ENCODE data around the gene SERAC1. TPM values are rescaled to one million over a fixed set of nuclear protein-coding genes. Genes with fewer than 3 reads are reported as not detected.

Gene SERAC1
- total and polyA plus RNA-seq, 4 donors = 2.0 to 4.4 (median 2.3) TPM

- TF ChIP-seq REST (IDR thresholded peaks at IDR 0.05) (no peak), FOXA1 (IDR thresholded peaks at IDR 0.05) (no peak), GABPA (IDR thresholded peaks at IDR 0.05 in 1 of 2, conservative IDR thresholded peaks at IDR 0.05 in 1 of 2) (no peak)
Observed at GRCh38 chr6:158174024-158174423, 6.0 kb upstream of the SERAC1 start (continued).

DNA sequence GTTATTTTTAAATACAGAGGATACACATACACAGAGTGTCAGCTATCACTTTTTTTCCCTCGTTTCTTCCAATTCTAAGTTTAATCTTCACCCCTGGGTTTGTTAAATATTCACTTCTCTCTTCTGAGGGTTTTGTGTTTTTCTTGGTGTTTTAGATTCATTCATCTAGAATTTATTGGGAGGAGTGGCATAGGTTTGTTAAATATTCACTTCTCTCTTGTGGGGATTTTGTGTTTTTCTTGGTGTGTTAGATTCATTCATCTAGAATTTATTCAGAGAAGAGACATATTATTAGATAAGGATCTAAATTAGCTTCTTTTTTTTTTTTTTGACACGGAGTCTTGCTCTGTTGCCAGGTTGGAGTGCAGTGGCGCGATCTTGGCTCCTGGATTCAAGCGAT is 3.9 kb upstream of the SERAC1 start:
- H3K27ac ChIP-seq (ENCODE audit: low read depth in 1 of 2, low read length in 2 of 2) = no peak overlapping the region
- no peak overlapping the region for H3K4me3 ChIP-seq (ENCODE audit: low read depth in 1 of 3, low read length in 3 of 3)
- peaks cover 0 to 11% (median 5%) of the 10 kb centered on the region in 4 donors for H3K4me1 ChIP-seq (ENCODE audit: control insufficient read depth in 4 of 4, insufficient read depth in 4 of 4, low read length in 3 of 4)
- TF ChIP-seq CTCF (IDR thresholded peaks at IDR 0.05; ENCODE audit: low read depth, low read length, missing input control) (no peak), FOXA1 (IDR thresholded peaks at IDR 0.05) (no peak), REST (IDR thresholded peaks at IDR 0.05) (no peak), ATF3 (IDR thresholded peaks at IDR 0.05) (no peak), GABPA (IDR thresholded peaks at IDR 0.05 in 1 of 2, conservative IDR thresholded peaks at IDR 0.05 in 1 of 2) (no peak), TAF1 (conservative IDR thresholded peaks at IDR 0.05) (no peak), YY1 (IDR thresholded peaks at IDR 0.05) (no peak), HNF4A (conservative IDR thresholded peaks at IDR 0.05) (no peak), RXRA (IDR thresholded peaks at IDR 0.05) (no peak), HNF4G (IDR thresholded peaks at IDR 0.05) (no peak), JUND (IDR thresholded peaks at IDR 0.05) (no peak)
- no peak overlapping the region for H3K9ac ChIP-seq (ENCODE audit: low read depth in 1 of 2, low read length in 2 of 2)
- no peaks in the 10 kb centered on the region for H3K27me3 ChIP-seq (ENCODE audit: control insufficient read depth in 4 of 4, insufficient read depth in 4 of 4, low read length in 3 of 4)
- H3K36me3 ChIP-seq (ENCODE audit: control insufficient read depth in 4 of 4, insufficient read depth in 3 of 4, low read depth in 1 of 4, low read length in 3 of 4) = no peaks in the 10 kb centered on the region
- 97% methylated on average over 5 of the region's 5 CpGs for WGBS
- H3K9me3 ChIP-seq (ENCODE audit: control insufficient read depth in 4 of 4, low read length in 3 of 4) = no peaks in the 10 kb centered on the region
- DNase-seq (ENCODE audit: low spot score) = no peak
